Transverse colon (tissue), 4 donors: ENCODE results near the gene SCAP. TPM values are rescaled to one million over a fixed set of nuclear protein-coding genes. Genes with fewer than 3 reads are reported as not detected.

Experiments used
- DNase-seq: peaks from one replicate; pipeline ENCODE4 v3.0.0-alpha.2; 2019
- H3K27ac ChIP-seq, 4 donors: fragments of 200-600 bp; sonication (generic); 2 replicates each; pipeline ENCODE4 v1.5.1; 2016 to 2018; ENCODE audit warnings: inconsistent platforms in 4 of 4
- H3K27me3 ChIP-seq: fragments of 200-600 bp; sonication (generic); 2 replicates; pipeline ENCODE4 v1.5.1; 2017; ENCODE audit warnings: inconsistent platforms
- H3K36me3 ChIP-seq, 4 donors: fragments of 200-600 bp; sonication (generic); 2 replicates each; pipeline ENCODE4 v1.5.1; 2017 to 2019; ENCODE audit warnings: inconsistent platforms in 4 of 4
- H3K4me1 ChIP-seq, 4 donors: fragments of 200-600 bp; sonication (generic); 2 replicates each; pipeline ENCODE4 v1.5.1; 2017 to 2020; ENCODE audit warnings: inconsistent platforms in 4 of 4
- H3K4me3 ChIP-seq, 4 donors: fragments of 200-600 bp; sonication (generic); 1 replicate in 1 of 4; 2 replicates in 3 of 4; pipeline versions ENCODE4 v1.5.1 to v1.6.1; 2017 to 2019; ENCODE audit warnings: inconsistent platforms in 4 of 4
- H3K9me3 ChIP-seq, 2 donors: fragments of 200-600 bp; sonication (generic); 2 replicates each; pipeline ENCODE4 v1.5.1; 2017 to 2019; ENCODE audit warnings: inconsistent platforms in 2 of 2
- EP300 ChIP-seq: sonication (generic); formaldehyde crosslinking; IDR thresholded peaks from one replicate; pipeline ENCODE4 v1.6.1; 2017; ENCODE audit warnings: antibody characterized with exemption, low read depth
- POLR2A ChIP-seq: fragments of 450-650 bp; IDR thresholded peaks from one replicate; pipeline ENCODE4 v1.6.1; 2016; ENCODE audit warnings: antibody characterized with exemption, mild to moderate bottlenecking, moderate library complexity
- POLR2AphosphoS5 ChIP-seq, 3 donors: sonication (generic); formaldehyde crosslinking; IDR thresholded peaks; one replicate each; pipeline ENCODE4 v1.6.1; 2016; ENCODE audit warnings: antibody characterized with exemption in 3 of 3
- WGBS, 2 donors: methylation state at CpG; one replicate each; pipeline ENCODE4 v1.1.5; 2018; ENCODE audit warnings: low coverage in 1 of 2; 5-methylcytosine and 5-hydroxymethylcytosine counted together
- in situ Hi-C, 4 donors: fragments of 200-750 bp; cut with MboI; loops; one replicate each; pipeline versions ENCODE4 v1.15.0 to v1.15.1; 2017; ENCODE audit warnings: low sequenced_read_pairs in 3 of 4, low pct_ligation_motif_present in 1 of 4, low pct_unique_long_range_greater_than_20kb in 1 of 4
- intact Hi-C: fragments of 100-400 bp; cut with DNase I; formaldehyde crosslinking; loops from one replicate; pipeline ENCODE4 v1.15.1; 2023; ENCODE audit warnings: low total_unique reads
- total RNA-seq, 4 donors: library from RNA; depleted of rRNA; stranded (reverse); fragments of >200 nt; gene quantifications; one replicate each; pipeline ENCODE4 v1.1.0, GENCODE V29; 2016
- TF ChIP-seq, protein P1 (sequence below), 5 experiments: fragments of 200-600 bp in 3 of 5; fragments of 450-650 bp in 2 of 5; sonication (generic) in 3 of 5; IDR thresholded peaks; 1 replicate in 2 of 5; 2 replicates in 3 of 5; pipeline ENCODE4 v1.5.1; 2016 to 2017; ENCODE audit warnings: antibody characterized with exemption in 5 of 5, inconsistent platforms in 3 of 5, mild to moderate bottlenecking in 2 of 5, moderate library complexity in 1 of 5

SCAP gene
- total RNA-seq, 4 donors from 2014 or later: 160 to 288 (median 198) TPM

- H3K36me3 ChIP-seq: peaks cover 0 to 29% (median 3%) of the 10 kb centered on the region in 4 donors
- H3K4me3 ChIP-seq: no peak overlapping the region
- peaks cover 8 to 21% (median 12%) of the 10 kb centered on the region in 4 donors for H3K4me1 ChIP-seq
- 60 to 90% methylated on average over 1 to 18 of the region's 18 CpGs for WGBS, 2 donors
- intact Hi-C loops: no loop called here
- H3K27ac ChIP-seq: no peak overlapping the region
- no peaks in the 10 kb centered on the region for H3K27me3 ChIP-seq
- no peaks in the 10 kb centered on the region for H3K9me3 ChIP-seq
- DNase-seq: no peak
- in situ Hi-C loops: loop anchor here in 1 of 4 donors (25.0 kb wide), 1 partner anchor 379 kb away; the partner anchor contains the start of gene SMARCC1
- TF ChIP-seq, protein P1, sequence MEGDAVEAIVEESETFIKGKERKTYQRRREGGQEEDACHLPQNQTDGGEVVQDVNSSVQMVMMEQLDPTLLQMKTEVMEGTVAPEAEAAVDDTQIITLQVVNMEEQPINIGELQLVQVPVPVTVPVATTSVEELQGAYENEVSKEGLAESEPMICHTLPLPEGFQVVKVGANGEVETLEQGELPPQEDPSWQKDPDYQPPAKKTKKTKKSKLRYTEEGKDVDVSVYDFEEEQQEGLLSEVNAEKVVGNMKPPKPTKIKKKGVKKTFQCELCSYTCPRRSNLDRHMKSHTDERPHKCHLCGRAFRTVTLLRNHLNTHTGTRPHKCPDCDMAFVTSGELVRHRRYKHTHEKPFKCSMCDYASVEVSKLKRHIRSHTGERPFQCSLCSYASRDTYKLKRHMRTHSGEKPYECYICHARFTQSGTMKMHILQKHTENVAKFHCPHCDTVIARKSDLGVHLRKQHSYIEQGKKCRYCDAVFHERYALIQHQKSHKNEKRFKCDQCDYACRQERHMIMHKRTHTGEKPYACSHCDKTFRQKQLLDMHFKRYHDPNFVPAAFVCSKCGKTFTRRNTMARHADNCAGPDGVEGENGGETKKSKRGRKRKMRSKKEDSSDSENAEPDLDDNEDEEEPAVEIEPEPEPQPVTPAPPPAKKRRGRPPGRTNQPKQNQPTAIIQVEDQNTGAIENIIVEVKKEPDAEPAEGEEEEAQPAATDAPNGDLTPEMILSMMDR (IDR thresholded peaks at IDR 0.05): no peak
- TF ChIP-seq POLR2A (no peak), POLR2AphosphoS5 (IDR thresholded peaks at IDR 0.05) (no peak), EP300 (no peak)
These were observed 67.6 kb downstream of the SCAP start for GRCh38 chr3:47407896-47408838.

GRCh38 chr3:47407237-47407636, 68.5 kb downstream of the SCAP start:
- DNase-seq: no peak
- TF ChIP-seq POLR2AphosphoS5 (IDR thresholded peaks at IDR 0.05): no peak
- no peak for TF ChIP-seq EP300
- no peak for TF ChIP-seq POLR2A
- TF ChIP-seq, protein P1 (IDR thresholded peaks at IDR 0.05): no peak
- WGBS, 2 donors: 96% methylated on average over 7 of the region's 7 CpGs; no CpG with 5 or more reads in 1 of the 2 donors
- in situ Hi-C loops: loop anchor here in 1 of 4 donors (25.0 kb wide), 1 partner anchor 380 kb away; the partner anchor contains the start of gene SMARCC1
- Histone ChIP-seq H3K27ac (no peak overlapping the region), H3K4me3 (no peak overlapping the region), H3K27me3 (no peaks in the 10 kb centered on the region), H3K36me3 (peaks cover 0 to 29% (median 3%) of the 10 kb centered on the region in 4 donors), H3K9me3 (no peaks in the 10 kb centered on the region), H3K4me1 (peaks cover 8 to 21% (median 12%) of the 10 kb centered on the region in 4 donors)
- intact Hi-C loops: no loop called here

- intact Hi-C loops (no loop called here), in situ Hi-C loops (loop anchor here in 1 of 4 donors (25.0 kb wide), 1 partner anchor 381 kb away; the partner anchor contains the start of gene SMARCC1)
- Histone ChIP-seq H3K27ac (no peak overlapping the region), H3K4me1 (peaks cover 8 to 21% (median 12%) of the 10 kb centered on the region in 4 donors), H3K27me3 (no peaks in the 10 kb centered on the region), H3K36me3 (peaks cover 0 to 25% (median 3%) of the 10 kb centered on the region in 4 donors), H3K9me3 (no peaks in the 10 kb centered on the region), H3K4me3 (no peak overlapping the region)
- DNase-seq: no peak
- WGBS, 2 donors: 78% methylated on average over 8 of the region's 9 CpGs; no CpG with 5 or more reads in 1 of the 2 donors
- TF ChIP-seq EP300 (no peak), POLR2AphosphoS5 (IDR thresholded peaks at IDR 0.05) (no peak), POLR2A (no peak)
- TF ChIP-seq, protein P1 (IDR thresholded peaks at IDR 0.05): no peak
These were observed 69.0 kb downstream of the SCAP start for GRCh38 chr3:47406762-47407149.
